ENCODE data around the gene ACYP2.

- no peak for TF ChIP-seq ZNF26 (tag by site-specific recombination; IDR thresholded peaks at IDR 0.05)
- no peak for TF ChIP-seq CTCF (tag by site-specific recombination; IDR thresholded peaks at IDR 0.05)
- no peak for TF ChIP-seq ZBTB1 (tag by site-specific recombination; IDR thresholded peaks at IDR 0.05)
- TF ChIP-seq ZNF48 (tag by site-specific recombination; IDR thresholded peaks at IDR 0.05): no peak
- TF ChIP-seq ZNF221 (tag by site-specific recombination; IDR thresholded peaks at IDR 0.05; ENCODE audit: borderline replicate concordance): no peak
- TF ChIP-seq GLIS1 (tag by site-specific recombination; IDR thresholded peaks at IDR 0.05): no peak
- no peak for TF ChIP-seq ZNF768 (tag by site-specific recombination; IDR thresholded peaks at IDR 0.05)
- TF ChIP-seq ZNF10 (tag by site-specific recombination; IDR thresholded peaks at IDR 0.05): no peak
- no peak for TF ChIP-seq ZBTB44 (tag by site-specific recombination; IDR thresholded peaks at IDR 0.05)
- TF ChIP-seq ZXDB (tag by site-specific recombination; IDR thresholded peaks at IDR 0.05): no peak
These were observed 47.5 kb upstream of the ACYP2 start for GRCh38 chr2:54067851-54068375.

Data from HEK293 (cell line).